Central memory CD8-positive, alpha-beta T cell (primary cell): ENCODE results near the gene ZIC2.
A peak's percentile ranks its signal among the peaks of the same experiment; 100 is the strongest.

Experiments
- ATAC-seq: fragments of 150-1000 bp; cut with Tn5 transposase; replicated peaks from 2 replicates; pipeline ENCODE4 v1.10.0; 2022; ENCODE audit warnings: mild to moderate bottlenecking, moderate FRiP score, moderate number of reproducible peaks; ENCODE audit not compliant: poor library complexity, severe bottlenecking; ENCODE audit errors: extremely low read depth
- DNase-seq, 2 donors: peaks; one replicate each; pipeline ENCODE4 v3.0.0; 2021; ENCODE audit warnings: low spot score in 2 of 2
- H3K27ac Mint-ChIP-seq: one replicate; pipeline ENCODE4 v1.8.0; 2022; ENCODE audit warnings: low read depth, mild to moderate bottlenecking, moderate library complexity, mixed read lengths
- H3K27me3 Mint-ChIP-seq: one replicate; pipeline ENCODE4 v1.8.0; 2022; ENCODE audit warnings: mixed read lengths
- H3K36me3 Mint-ChIP-seq: one replicate; pipeline ENCODE4 v1.8.0; 2022; ENCODE audit warnings: mild to moderate bottlenecking, moderate library complexity, mixed read lengths; ENCODE audit not compliant: insufficient read depth
- H3K4me1 Mint-ChIP-seq: one replicate; pipeline ENCODE4 v1.8.0; 2022; ENCODE audit warnings: mixed read lengths
- H3K4me3 Mint-ChIP-seq: one replicate; pipeline ENCODE4 v1.8.0; 2022; ENCODE audit warnings: mild to moderate bottlenecking, moderate library complexity, mixed read lengths
- H3K9me3 Mint-ChIP-seq: one replicate; pipeline ENCODE4 v1.8.0; 2022; ENCODE audit warnings: mixed read lengths

ZIC2 gene

GRCh38 chr13:99980201-99980823 lies 1.3 kb upstream of the ZIC2 start:
- H3K9me3 Mint-ChIP-seq = no peaks in the 10 kb centered on the region
- H3K4me1 Mint-ChIP-seq = peaks cover 9% of the 10 kb centered on the region
- H3K27me3 Mint-ChIP-seq = peaks cover 52% of the 10 kb centered on the region
- ATAC-seq (peak; percentile 64), DNase-seq (peak; percentile 14 to 24)
- peak overlapping the region; percentile 37 for H3K4me3 Mint-ChIP-seq
- no peak overlapping the region for H3K27ac Mint-ChIP-seq
- H3K36me3 Mint-ChIP-seq = peaks cover 45% of the 10 kb centered on the region

- no peak for ATAC-seq
Measured at GRCh38 chr13:99980824-99981734, 505 bp upstream of the ZIC2 start.

GRCh38 chr13:99982036-99982730 lies 599 bp downstream of the ZIC2 start:
- H3K27me3 Mint-ChIP-seq = peaks cover 50% of the 10 kb centered on the region
- peak in 1 of 2 donors; percentile 15 for DNase-seq

More at GRCh38 chr13:99980824-99981734, 505 bp upstream of the ZIC2 start:
- Mint-ChIP-seq H3K4me1 (peaks cover 12% of the 10 kb centered on the region), H3K4me3 (peak overlapping the region; percentile 37), H3K27ac (no peak overlapping the region), H3K36me3 (peaks cover 47% of the 10 kb centered on the region), H3K27me3 (peaks cover 50% of the 10 kb centered on the region), H3K9me3 (no peaks in the 10 kb centered on the region)
- DNase-seq = peak in 1 of 2 donors; percentile 13

DNA sequence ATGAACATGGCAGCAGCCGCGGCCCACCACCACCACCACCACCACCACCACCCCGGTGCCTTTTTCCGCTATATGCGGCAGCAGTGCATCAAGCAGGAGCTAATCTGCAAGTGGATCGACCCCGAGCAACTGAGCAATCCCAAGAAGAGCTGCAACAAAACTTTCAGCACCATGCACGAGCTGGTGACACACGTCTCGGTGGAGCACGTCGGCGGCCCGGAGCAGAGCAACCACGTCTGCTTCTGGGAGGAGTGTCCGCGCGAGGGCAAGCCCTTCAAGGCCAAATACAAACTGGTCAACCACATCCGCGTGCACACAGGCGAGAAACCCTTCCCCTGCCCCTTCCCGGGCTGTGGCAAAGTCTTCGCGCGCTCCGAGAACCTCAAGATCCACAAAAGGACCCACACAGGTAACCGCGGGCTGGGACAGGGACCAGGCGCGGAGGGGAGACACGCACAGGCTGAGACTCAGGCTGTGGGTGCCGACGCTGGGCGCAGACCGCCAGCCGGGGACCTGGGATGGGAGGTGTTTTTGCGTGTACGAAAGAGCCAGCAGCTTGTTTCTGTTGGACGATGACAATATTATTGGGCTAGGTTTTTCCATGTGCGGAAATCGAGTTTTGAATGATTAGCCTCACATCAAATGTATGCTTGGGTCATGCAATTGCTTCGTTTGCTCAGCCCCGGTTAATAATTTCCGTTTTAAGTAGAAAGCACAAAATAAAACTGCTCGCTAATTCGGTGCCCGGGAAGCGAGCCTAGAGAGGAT lies 1.3 kb downstream of the ZIC2 start:
- H3K27me3 Mint-ChIP-seq = peaks cover 50% of the 10 kb centered on the region
- peak overlapping the region; percentile 25 for H3K4me3 Mint-ChIP-seq
- H3K36me3 Mint-ChIP-seq = peaks cover 49% of the 10 kb centered on the region
- peaks cover 15% of the 10 kb centered on the region for H3K4me1 Mint-ChIP-seq
- DNase-seq (peak in 1 of 2 donors; percentile 16), ATAC-seq (no peak)
- peak overlapping the region; percentile 68 for H3K27ac Mint-ChIP-seq
- no peaks in the 10 kb centered on the region for H3K9me3 Mint-ChIP-seq

More at GRCh38 chr13:99982036-99982730, 599 bp downstream of the ZIC2 start:
- Mint-ChIP-seq H3K4me1 (peaks cover 15% of the 10 kb centered on the region), H3K27ac (peak overlapping the region; percentile 68), H3K36me3 (peaks cover 48% of the 10 kb centered on the region), H3K4me3 (peak overlapping the region; percentile 25), H3K9me3 (no peaks in the 10 kb centered on the region)
- peak; percentile 30 for ATAC-seq

DNA sequence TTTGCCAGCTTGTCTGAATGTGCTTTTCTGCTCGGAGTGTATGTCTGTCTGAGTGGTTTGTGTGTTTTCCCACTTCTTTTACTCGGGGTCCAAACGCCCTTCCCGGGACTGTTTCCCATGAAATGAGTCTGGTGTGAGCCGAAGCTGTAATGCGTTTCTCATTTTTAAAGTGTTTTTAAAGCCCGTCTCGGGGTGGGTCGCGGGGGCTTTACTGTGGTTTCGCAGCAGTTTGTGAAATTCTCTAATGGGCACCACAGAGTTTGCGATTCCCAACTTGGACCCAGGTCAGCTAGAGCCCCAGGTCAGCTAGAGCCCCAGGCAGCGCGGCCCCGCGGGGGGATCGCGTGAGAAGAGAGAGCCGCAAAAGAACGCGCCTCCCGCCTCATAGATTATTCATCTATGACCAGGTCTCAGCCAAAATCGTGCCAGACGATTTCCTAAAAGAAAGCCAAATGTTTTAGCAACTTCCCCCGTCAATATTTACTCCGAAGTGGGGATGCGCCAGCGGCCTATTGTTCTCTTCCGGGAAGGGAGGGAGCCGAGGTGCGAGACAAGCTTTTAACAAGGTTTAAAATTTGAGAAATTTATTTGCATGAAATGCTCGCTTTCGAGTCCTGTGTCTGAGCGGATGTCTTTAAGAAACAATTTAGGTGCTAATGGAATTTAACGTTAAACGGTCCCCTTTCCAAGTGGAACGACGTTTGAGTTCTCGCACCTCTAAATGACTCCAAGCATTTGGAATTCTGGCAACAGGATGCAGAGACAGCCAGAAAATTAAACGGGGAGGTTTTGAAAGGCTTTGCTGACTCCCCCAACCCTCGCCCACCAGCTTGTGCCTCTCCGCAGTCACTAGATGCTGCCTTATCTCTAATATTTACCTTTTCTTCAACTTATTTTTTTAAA lies 2.2 kb downstream of the ZIC2 start:
- DNase-seq (no peak), ATAC-seq (no peak)

DNA sequence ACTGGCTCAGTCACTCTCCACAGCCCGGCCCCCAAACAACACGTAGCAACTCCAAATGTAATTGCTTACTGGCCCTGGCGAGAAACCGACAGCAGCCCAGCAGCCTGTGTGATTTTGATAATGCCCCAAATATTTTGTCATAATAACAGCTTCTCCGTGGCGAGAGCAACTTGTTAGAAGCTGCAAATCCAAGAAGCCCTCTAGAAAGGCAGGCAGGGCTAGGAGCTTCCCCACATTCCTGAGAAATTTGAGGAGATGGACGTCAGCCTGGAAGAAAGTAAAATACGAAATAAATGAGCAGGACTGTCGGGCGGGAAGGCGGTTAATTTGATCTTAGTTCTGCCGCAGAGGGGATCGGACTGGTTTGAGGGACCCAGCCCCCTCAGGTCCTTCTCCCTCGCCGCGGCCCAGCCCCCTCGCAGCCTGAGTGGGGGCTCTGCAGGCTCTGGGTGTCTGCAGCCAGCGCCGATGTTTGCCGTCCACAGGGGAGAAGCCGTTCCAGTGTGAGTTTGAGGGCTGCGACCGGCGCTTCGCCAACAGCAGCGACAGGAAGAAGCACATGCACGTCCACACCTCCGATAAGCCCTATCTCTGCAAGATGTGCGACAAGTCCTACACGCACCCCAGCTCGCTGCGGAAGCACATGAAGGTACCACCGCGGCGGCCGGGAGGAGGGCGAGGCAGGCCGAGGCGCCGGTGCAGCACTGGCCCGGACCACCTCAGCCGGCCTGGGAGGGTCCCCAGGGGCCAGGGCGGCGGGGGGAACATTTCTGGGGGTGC lies 3.1 kb downstream of the ZIC2 start:
- peaks cover 53% of the 10 kb centered on the region for H3K27me3 Mint-ChIP-seq
- peak overlapping the region; percentile 68 for H3K27ac Mint-ChIP-seq
- H3K36me3 Mint-ChIP-seq = peaks cover 46% of the 10 kb centered on the region
- H3K4me3 Mint-ChIP-seq = peak overlapping the region; percentile 50
- ATAC-seq (no peak), DNase-seq (no peak)
- H3K9me3 Mint-ChIP-seq = no peaks in the 10 kb centered on the region
- peaks cover 6% of the 10 kb centered on the region for H3K4me1 Mint-ChIP-seq

More for the DNA sequence above, 2.2 kb downstream of the ZIC2 start:
- Mint-ChIP-seq H3K36me3 (peaks cover 44% of the 10 kb centered on the region), H3K4me1 (peaks cover 8% of the 10 kb centered on the region), H3K27me3 (peaks cover 50% of the 10 kb centered on the region), H3K9me3 (no peaks in the 10 kb centered on the region), H3K27ac (peak overlapping the region; percentile 68), H3K4me3 (peak overlapping the region; percentile 50)

DNA sequence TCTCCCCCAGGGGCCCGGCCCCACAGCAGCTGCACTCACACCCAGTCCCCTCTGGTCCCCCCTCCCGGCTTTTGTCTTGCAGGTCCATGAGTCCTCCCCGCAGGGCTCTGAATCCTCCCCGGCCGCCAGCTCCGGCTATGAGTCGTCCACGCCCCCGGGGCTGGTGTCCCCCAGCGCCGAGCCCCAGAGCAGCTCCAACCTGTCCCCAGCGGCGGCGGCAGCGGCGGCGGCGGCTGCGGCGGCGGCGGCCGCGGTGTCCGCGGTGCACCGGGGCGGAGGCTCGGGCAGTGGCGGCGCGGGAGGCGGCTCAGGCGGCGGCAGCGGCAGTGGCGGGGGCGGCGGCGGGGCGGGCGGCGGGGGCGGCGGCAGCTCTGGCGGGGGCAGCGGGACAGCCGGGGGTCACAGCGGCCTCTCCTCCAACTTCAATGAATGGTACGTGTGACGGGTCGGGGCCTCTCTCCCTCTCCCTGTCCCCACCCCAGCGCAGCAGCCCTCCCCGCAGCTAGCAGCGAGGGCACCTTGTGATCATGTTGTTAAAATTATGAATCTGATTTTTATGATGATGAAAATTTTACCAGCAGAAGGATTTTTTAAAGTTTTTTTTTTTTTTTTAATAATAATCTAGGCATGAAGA lies 3.8 kb downstream of the ZIC2 start:
- ATAC-seq = no peak
- H3K36me3 Mint-ChIP-seq = peaks cover 46% of the 10 kb centered on the region
- H3K9me3 Mint-ChIP-seq = no peaks in the 10 kb centered on the region
- H3K4me3 Mint-ChIP-seq = peak overlapping the region; percentile 56
- peaks cover 6% of the 10 kb centered on the region for H3K4me1 Mint-ChIP-seq
- H3K27me3 Mint-ChIP-seq = peaks cover 60% of the 10 kb centered on the region
- H3K27ac Mint-ChIP-seq = peak overlapping the region; percentile 90
- DNase-seq = no peak

- no peaks in the 10 kb centered on the region for H3K9me3 Mint-ChIP-seq
- H3K4me3 Mint-ChIP-seq = peak overlapping the region; percentile 56
Measured at GRCh38 chr13:99985886-99986527, 4.4 kb downstream of the ZIC2 start.

GRCh38 chr13:99986741-99987140 lies 5.2 kb downstream of the ZIC2 start:
- no peak overlapping the region for H3K4me3 Mint-ChIP-seq
- H3K27ac Mint-ChIP-seq = no peak overlapping the region
- ATAC-seq = no peak

More at GRCh38 chr13:99985886-99986527, 4.4 kb downstream of the ZIC2 start:
- H3K36me3 Mint-ChIP-seq = peaks cover 49% of the 10 kb centered on the region
- peaks cover 67% of the 10 kb centered on the region for H3K27me3 Mint-ChIP-seq
- peaks cover 6% of the 10 kb centered on the region for H3K4me1 Mint-ChIP-seq
- peak overlapping the region; percentile 90 for H3K27ac Mint-ChIP-seq
- no peak for DNase-seq
- no peak for ATAC-seq

More at GRCh38 chr13:99986741-99987140, 5.2 kb downstream of the ZIC2 start:
- H3K36me3 Mint-ChIP-seq = peaks cover 49% of the 10 kb centered on the region
- peaks cover 74% of the 10 kb centered on the region for H3K27me3 Mint-ChIP-seq
- no peaks in the 10 kb centered on the region for H3K9me3 Mint-ChIP-seq
- peaks cover 10% of the 10 kb centered on the region for H3K4me1 Mint-ChIP-seq
- DNase-seq = no peak
